ENCODE data around the gene RNF114.
"Not testable (repeated sequence)": the region's sequence is repeated elsewhere in the genome, so short reads cannot be mapped to it uniquely, and the experiment has no call there.

Gene RNF114, protein sequence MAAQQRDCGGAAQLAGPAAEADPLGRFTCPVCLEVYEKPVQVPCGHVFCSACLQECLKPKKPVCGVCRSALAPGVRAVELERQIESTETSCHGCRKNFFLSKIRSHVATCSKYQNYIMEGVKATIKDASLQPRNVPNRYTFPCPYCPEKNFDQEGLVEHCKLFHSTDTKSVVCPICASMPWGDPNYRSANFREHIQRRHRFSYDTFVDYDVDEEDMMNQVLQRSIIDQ

DNA sequence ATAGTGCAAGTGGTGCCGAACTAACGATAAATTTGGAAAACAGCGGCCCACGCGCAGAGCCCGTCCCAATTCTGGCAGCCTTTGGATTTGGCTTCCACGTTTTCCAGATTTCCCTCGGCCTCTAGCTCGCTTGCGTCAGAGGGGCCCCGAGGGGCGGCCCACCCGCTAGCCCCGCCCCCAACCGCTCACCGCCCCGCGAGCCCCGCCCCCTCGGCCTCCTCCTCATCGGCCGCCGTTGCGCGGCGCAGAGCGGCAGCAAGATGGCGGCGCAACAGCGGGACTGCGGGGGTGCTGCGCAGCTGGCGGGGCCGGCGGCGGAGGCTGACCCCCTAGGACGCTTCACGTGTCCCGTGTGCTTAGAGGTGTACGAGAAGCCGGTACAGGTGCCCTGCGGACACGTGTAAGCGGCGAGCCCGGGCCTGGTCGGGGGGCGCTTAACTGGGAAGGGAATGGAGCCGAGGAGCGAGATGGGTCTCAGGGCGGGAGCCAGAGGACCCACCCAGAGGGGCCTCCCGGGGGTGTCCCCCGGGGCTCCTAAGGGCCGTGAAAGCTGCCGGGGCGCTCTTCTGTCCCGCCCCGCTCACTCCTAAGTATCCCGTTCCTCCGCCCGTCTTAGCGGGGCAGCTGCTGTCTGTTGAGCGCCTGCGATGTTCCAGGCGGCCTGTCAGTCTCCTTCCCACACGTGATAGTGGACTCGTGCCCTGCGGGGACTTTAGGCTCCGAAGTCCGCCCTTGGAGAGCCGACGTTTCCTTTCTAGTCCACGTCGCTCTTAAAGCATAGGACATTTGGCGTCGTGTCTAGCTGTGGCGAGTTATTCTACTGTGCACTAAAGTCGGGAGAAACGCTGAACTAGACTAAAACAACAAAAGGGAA lies at the start of gene RNF114:
RNF114 (plus strand) TSS at position 245 of the 874 bp plus-strand sequence; CDS start at position 261, 16 bp downstream.
- DNase-seq = peak; percentile 88

DNA sequence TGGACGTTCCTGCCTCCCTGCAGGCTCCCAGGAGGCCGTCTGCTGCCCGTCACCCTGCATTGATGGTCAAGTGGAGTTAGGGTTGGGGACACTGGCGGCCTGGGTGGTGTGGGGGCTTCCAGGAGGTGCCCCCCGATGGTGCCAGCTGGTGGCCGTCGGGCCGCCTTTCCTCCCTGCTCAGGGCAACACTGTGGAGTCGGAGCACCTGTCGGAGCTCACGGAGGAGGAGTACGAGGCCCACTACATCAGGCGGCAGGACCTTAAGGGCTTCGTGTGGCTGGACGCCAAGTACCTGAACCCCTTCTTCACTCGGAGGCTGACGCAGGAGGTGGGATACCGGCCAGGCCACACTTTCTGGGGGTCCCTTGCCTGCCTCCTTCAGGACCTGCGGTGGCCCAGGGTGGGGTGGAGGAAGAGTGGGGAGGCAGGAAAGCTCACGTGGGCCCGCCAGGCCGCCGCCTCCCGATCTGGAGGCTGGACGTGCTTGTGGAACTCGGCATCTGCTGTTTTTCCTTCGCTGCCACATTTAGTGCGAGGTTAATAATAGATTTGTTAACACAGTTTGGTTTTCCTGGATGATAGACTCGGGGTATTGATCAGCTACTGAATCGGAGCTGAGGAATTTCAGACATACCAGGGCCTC lies 49.5 kb upstream of the RNF114 start:
- DNase-seq = no peak

DNA sequence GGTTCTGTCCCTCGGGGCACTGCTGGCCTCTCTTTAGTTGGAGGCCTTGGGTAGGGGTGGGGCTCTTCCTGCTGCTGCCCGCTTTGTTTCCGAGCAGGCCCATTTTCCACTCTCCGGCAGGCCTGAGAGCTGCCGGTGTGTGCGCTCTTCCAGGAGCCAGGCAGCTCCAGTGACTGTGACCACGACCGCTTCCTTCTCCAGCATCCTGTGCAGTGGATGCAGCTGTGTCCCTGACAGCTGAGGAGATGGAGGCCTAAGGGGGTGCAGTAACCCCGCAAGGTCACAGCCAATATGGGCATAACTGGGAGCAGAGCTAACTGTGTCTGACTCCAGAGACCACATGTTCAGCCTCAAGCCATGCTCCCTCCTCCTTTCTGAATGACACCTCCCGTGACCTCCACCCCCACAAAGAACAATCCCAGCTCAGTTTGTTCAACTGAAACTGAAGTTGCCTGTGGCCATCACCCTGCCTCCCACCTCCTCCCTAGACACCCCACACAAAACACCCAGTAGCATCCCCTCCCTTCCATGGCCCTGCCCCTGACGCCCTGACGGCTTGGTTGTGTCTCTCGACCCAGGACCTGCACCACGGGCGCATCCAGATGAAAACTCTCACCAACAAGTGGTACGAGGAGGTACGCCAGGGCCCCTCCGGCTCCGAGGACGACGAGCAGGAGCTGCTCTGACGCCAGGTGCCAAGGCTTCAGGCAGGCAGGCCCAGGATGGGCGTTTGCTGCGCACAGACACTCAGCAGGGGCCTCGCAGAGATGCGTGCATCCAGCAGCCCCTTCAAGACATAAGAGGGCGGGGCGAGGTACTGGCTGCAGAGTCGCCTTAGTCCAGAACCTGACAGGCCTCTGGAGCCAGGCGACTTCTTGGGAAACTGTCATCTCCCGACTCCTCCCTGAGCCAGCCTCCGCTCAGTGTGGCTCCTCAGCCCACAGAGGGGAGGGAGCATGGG lies 48.7 kb upstream of the RNF114 start:
- no peak for DNase-seq

DNA sequence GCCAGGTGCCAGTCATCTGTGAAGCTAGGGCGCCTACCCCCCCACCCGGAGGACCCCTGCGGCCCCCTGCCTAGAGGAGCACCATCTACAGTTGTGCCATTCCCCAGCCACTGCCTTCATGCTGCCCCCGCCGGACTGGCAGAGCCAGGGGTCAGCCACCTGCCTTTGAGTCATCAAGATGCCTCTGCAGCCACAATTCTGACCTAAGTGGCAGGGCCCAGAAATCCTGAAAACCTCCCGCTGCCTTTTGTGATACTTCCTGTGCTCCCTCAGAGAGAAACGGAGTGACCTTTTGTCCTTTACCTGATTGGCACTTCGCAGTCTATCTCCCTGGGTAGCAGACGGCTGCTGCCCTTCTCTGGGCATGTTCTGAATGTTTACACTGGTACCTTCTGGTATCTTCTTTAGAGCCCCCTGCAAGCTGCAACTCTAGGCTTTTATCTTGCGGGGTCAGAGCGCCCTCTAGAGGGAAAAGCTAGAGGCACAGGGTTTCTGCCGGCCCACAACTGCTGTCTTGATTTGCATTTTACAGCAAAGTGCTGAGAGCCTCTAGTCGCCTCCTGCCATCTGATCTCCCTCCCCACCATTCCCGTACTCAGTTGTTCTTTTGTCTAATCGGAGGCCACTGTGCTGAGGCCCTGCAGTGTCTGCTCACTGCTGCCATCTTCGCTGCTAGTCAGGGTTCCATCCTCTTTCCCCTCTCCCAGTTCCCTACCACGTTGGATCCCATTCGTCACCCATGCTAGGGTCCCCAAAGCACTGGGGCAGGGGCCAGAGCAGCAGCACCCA lies 47.8 kb upstream of the RNF114 start:
- peak; percentile 71 for DNase-seq

DNA sequence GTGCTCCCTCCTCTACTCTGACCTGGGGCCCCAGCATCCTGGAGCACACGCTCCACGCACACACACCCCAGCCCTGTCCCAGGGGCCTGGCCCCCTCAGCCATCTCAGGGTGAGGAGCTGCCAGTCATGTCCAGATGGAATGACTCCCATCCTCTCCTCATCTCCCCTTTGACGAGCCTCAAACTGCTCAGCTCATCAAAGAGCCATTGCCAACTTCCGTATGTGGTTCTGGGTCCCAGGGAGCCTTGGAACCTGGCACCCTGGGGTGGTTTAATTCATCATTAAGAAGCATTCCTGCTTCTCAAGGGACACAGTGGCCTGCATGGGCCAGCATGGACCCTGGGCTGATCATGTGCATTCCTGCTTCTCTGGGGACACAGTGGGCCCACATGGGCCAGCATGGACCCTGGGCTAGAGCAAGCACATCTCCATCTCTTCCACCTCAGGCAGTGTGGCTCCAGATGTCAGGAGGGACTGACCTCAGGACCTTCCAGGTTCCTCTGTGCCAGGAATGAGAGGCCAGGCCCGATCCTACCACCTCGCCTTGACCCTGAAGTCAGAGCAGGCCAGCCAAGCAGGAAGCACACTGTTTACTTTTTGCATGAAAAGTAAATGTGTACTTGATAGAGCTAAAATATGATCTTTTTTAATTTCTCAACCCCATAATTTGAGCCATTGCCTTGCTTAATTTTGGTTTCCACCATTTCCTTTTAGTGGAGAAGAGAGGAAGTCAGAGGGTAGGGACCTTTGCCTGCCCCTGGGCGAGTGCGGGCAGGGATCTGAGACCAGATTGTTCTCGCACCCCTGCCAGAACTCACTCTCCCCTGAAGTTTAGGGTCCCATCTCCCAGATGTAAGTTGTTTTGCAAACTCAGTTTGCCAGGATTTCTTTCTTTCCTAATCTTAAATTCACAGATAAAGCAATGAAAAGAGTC lies 46.9 kb upstream of the RNF114 start:
- no peak for DNase-seq

DNA sequence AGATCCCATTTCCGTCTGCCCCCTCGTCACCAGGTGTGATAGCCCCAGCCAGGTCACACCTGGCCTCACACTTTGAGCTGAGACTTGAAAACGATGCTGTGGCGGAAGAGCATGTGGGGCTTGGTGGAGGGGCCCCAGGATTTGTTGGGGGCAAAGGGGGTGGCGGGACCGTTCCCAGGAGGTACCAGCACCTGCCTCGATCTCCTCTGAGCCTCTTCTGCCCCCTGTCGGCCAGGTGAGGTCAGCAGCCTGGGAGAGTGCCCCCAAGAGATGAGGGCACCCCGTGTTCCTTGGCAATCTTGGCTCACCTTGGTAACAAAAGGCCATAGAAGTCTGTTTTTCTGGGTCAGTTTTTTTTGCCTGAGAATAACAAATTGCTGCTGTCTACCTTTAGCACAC lies 46.3 kb upstream of the RNF114 start:
- no peak for DNase-seq

DNA sequence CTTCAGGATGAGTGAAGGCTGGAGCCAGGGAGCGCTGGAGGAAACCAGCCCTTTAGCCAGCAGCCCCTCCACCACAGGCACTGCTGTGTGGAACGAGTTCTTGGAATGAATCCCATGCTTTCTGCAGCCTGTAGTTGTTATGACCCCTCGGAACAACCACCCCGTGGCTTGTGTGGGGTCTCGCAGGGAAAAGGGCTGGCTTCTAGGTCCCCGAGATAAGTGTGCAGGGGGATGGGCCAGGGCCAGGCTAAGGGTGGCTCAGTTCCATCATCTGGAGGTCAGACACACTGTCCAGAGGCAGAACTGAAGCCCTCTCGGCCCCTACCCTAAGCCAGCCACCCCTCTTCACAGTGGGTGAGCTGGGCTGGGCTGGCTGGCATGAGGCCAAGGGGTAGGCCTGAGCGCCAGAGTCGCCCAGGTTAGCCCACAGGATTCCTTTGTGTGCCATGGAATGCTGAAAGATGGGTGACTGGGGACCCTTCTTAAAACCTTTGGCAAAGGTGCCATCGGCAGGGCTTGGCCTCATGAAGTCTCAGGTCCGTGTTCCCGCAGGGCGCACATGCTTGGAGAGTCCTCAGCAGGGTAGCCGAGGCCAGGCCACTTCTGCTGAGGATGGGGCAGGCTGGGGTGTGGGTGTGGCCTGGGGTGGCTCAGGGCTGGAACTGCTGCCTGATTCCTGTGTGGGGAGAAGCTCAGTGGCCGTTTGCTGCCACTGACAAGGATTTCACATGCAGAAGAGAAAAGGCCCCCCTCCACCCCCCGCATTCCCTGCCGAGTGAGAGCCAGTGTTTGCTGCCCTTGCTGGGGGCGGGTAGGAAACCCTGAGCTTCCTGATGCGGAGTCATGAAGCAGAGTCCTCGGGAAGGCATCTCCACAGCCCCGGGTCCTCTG lies 45.5 kb upstream of the RNF114 start:
- DNase-seq = no peak

DNA sequence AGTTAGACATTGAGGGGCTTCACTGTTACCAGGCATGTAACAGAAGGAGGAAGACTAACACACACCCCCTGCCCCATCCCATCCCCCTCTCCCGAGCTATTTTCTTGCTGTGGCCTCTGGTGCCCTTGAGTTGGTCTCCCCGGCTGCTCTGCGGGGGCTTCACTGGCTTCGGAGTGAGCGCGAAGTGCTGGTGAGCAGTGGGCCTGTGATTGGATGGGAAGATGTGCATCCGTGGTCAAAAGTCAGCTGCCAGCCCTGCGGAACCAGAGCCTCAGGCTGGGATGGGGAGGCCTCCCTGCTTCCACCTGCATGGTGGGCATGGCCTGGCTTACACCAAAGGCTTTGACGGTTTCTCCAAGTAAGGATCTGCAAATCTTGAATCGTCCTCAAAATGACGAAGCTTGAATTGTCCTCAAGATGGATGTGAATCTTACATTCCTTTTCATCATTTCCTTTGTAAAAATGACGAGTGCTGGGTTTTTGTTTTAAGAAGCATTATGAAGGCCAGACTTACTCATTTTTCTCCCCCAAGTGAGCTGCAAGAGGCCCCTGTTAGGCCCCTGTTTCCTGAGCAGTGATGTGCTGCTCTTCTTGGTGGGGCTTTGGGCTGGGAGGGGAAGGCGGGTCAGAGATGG lies 44.6 kb upstream of the RNF114 start:
- no peak for DNase-seq

DNA sequence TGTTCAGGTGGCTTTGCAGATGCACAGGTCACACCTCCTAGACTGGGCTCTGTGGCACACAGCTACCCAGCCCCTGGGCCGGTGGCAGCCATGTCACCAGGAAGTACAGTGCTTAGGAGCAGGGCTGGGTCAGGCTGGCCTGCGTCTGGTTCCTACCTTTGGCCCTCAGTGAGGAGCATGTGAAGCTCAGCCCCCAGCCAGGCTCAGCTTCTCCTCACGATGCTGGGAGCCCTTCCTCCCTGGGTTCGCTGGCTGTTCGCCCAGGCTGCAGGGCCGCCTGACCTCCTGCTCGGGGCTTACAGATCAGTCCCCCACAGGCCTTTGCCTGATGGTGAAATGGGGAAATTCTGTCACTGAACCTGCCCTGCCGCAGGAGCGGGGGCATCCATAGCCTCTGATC lies 43.9 kb upstream of the RNF114 start:
- no peak for DNase-seq

DNA sequence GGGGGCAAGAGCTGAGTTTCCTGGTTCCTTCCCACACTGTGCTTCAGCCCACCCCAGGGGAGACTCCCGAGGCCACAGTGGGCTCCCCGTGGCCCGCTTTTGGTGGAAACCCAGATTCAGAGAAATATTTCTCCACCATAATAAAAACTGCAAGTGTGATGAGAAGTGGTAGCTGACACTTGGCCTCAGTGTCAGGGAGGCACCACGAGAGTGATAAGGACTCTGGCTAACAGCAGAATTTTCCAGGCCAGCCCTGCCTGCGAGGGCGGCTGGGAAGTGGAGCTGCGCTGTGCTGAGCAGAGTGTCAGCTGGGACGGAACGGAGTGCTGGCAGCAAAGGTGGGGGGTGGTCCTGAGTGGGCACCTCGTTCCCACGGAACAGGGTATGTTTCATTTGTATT lies 43.4 kb upstream of the RNF114 start:
- DNase-seq = no peak

DNA sequence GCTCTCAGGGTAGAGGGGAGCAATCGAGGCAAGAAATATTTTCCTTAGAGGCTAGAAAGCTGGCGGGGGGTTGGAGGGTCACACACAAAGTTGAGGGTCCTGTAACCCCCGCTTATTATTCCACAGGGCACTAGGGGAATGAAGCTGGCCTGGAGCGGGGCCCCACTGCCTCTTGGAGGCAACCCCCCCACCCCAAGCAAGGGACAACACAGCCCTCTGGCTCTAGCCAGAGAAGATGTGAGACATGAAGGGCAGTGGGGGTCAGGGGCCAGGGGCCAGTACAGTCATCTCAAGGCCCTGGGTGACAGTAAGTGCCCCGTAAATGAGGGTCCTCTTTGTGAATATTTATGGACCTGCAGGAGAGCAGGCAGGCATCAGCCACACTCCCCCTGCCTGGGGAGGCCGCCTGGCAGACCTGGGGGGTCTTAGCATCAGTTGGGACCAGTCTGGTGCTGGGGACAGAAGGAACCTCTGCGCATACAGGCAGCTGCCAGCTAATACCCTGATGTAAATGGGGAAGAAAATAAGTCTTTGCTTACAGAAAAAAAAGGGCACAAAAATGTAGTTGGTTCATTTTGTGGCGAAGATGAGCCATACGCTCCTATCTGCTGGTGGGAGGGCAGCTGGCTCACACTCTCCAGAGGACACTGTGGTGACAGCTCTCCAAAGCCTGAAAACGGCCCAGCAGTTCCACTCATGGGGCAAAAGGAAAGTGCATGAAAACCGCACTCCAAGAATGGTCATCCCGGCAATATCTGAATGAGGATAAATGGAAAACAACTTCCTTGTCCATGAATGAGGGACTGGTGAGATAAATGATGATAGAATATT lies 42.7 kb upstream of the RNF114 start:
- DNase-seq = no peak

DNA sequence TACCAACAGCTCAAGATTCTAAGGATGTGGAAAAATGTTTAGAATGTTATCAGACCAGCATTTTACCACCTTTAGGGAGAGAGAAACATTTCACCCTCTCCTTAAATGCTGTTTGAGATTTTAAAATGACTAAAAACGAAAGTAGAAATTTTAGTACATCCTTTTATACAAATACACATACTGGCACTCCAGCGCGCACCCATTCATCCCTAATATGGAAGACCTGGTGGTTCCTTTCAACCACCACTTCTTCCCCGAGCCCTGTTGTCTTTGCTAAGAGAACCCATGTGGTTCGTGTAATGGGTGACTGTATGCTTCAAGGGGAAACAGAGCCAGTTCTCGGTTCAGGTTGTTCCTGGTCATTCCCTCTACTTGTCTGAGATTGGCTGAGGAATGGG lies 42.1 kb upstream of the RNF114 start:
- DNase-seq = no peak

DNA sequence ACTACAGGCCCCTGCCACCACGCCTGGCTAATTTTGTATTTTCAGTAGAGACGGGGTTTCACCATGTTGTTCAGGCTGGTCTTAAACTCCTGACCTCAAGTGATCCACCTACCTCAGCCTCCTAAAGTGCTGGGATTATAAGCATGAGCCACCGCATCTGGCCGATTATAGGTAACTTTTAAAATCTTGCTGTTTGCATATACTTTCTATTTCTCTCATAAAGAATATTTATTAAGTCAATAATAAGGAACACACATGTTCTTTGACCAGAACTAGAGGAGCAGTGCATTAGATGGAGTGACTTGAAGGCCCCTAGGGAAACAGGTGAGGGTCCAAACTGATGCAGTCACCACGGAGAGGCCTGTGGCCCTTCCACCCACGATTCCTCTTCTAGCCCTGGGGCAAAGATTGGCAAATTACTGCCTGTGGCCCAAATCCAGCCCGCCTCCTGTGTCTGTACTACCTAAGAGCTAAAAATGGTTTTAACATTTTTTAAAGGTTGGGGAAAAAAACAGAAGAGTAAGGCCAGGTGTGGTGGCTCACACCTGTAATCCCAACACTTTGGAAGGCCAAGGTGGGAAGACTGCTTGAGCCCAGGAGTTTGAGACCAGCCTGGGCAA lies 40.6 kb upstream of the RNF114 start:
- DNase-seq = not testable (repeated sequence)

DNA sequence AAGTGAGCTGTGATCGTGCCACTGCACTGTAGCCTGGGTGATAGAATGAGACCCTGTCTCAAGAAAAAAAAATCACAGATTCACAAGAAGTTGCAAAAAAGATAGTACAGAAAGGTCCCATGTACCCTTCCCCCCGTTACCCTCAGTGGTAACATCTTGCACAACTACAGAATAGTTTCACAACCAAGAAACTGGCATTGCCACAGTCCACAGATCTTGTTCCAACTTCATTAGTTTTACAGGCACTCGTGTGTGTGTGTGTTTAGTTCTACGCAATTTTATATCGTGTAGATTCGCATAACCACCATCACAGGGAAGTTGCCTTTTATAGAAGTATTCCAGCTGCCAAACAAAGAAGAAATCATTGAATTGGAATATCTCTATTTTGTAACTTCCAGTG lies 40.0 kb upstream of the RNF114 start:
- no peak for DNase-seq

DNA sequence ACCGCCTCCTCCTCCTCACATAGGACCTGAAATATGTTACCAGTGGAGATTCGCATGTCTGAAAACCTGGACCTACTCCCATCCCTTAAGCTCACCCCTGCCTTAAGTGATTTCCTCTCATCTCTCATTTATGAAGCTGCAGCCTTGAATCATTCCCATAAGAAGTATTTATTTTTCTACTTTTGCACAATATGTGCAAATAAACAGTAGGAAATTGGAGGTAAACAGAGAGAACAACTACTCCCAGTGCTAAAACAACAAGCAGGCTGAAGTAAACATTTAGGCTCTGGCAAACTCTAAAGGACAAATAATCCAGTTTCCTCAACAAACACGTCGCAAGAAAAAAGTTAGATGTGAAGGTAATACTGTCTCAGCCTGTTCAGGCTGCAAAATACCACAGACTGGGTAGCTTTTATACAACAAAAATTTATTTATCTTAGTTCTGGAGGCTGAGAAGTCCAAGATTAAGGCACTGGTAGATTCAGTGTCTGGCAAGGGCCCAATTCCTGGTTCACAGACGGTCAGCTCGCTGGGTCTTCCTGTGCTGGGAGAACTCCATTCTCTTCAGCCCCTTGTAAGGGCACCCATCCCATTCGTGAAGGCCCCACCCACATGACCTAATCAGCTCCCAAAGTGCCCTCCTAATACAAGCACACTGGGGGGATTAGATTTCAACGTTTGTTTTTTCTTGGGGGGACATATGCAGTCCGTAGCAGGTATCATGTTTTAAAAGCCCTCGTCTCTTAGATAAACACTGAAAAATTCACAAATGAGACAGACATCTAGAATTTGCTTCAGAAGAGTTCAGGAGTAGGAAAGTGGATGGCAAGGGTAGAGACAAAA lies 36.4 kb upstream of the RNF114 start:
- DNase-seq = no peak

DNA sequence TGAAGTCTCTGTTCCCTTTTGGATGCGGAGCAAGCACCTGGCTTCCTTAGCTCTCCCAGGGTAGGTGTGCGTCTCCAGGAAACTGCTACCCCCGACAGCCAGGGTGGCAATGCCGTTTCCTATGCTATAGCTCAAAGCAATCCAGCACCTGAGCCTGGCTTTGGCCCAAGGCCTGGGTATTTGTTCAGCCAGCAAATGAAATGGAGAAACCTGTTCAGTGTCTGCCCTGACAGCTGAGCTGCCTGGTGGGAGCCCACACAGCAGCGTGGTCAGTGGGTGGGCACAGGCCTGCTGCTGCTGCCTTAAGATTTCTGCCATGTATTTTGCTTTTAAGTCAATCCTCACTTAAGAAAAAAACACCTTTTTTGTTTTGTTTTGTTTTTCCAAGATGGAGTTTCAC lies 34.6 kb upstream of the RNF114 start:
- DNase-seq = no peak
